GM19438 (cell line): Measurements from ENCODE around the gene MRPL18.
"Not testable (repeated sequence)": the region's sequence is repeated elsewhere in the genome, so short reads cannot be mapped to it uniquely, and the experiment has no call there.

Source experiments
- ATAC-seq: cut with Tn5 transposase; IDR thresholded peaks from one replicate; pipeline ENCODE4 v1.9.1; 2021; ENCODE audit warnings: low read depth; ENCODE audit not compliant: unreplicated experiment

The MRPL18 gene

DNA sequence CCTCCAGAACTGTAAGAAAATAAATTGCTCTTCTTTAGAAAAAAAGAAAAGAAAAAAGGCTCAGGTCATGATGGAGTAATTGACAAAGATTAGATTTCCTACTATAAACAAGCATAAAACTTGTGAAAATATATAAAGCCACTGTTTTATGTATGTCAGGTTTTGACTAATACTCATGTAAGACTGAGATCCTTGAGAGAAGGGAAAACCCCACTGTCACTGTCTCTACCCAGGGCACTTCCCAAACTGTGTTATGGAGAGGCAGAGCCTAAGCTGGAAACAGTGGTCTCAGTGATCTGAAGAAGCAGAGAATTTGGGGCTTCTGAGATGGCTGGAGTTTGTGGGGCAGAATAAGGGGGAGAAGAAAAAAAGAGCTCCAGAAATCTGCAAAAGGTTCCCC, 20.8 kb upstream of the MRPL18 start:
- no peak for ATAC-seq

- ATAC-seq, result no peak
These were observed 18.1 kb upstream of the MRPL18 start for GRCh38 chr6:159772196-159772595.

DNA sequence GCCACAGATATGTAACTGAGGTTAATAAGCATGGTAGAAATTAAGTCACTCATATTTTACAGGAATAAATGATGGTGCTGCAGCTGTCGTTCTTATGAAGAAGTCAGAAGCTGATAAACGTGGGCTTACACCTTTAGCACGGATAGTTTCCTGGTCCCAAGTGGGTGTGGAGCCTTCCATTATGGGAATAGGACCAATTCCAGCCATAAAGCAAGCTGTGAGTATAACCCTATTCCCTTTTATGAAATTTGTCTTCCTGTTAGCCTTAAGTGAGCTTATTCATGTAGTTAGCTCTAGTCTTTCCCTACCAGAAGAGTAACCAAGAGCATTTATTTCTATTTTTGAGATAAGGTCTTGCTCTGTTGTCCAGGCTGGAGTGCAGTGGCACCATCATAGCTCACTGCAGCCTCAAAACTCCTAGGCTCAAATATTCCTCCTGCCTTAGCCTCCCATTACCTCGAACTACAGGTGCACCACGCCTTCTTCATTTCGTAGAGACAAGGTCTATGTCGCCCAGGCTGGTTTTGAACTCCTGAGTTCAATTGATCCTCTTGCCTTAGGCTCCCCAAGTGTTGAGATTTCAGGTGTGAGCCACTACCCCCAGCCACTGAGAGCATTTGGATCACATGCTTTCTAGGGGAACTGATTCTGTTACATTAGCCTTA, 12.9 kb upstream of the MRPL18 start:
- no peak for ATAC-seq

DNA sequence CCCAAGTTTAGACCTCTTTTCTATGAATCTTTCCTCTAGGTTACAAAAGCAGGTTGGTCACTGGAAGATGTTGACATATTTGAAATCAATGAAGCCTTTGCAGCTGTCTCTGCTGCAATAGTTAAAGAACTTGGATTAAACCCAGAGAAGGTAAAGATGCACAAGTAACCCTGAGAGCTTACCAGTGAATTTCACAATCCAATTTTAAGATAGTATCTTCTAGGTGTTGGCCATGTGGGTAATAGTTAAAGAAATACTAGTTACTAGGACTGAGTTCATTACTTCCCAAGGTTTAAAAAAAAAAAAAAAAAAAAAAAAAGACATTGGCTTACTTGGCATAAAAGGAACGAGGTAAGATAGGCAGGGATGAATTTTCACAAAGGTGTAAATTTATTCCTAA, 12.1 kb upstream of the MRPL18 start:
- ATAC-seq, result no peak

DNA sequence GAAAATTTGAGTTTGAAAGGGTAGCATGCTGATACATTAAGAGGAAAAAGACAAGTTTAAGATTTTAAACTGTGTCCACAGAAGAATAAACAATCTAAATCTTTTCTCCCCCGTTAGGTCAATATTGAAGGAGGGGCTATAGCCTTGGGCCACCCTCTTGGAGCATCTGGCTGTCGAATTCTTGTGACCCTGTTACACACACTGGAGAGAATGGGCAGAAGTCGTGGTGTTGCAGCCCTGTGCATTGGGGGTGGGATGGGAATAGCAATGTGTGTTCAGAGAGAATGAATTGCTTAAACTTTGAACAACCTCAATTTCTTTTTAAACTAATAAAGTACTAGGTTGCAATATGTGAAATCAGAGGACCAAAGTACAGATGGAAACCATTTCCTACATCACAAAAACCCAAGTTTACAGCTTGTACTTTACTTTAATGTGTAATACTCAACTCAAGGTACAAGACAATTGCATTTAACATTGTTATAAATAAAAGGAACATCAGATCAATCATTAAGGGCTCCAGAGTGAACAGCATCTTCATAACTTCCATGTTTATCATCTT, 11.6 kb upstream of the MRPL18 start:
- ATAC-seq, result no peak

DNA sequence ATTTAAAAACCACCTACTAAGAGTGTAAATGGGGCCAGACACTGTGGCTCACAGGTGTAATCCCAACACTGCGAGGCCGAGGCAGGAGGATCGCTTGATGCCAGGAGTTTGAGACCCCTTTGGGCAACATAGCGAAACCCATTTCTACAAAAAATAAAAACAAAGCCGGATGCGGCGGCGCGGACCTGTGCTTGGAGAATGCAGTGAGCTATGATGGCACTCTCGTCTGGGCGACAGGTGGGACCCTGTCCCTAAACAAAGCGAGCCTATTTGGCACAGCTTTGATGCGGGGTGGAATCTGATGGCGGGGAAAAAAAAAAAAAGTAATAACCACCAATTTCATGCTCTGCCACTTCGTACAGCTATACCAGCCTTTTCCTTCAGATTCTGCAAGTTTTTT, 2.0 kb upstream of the MRPL18 start:
- ATAC-seq, result no peak

GRCh38 chr6:159788753-159789376, 1.4 kb upstream of the MRPL18 start:
- ATAC-seq, result no peak

DNA sequence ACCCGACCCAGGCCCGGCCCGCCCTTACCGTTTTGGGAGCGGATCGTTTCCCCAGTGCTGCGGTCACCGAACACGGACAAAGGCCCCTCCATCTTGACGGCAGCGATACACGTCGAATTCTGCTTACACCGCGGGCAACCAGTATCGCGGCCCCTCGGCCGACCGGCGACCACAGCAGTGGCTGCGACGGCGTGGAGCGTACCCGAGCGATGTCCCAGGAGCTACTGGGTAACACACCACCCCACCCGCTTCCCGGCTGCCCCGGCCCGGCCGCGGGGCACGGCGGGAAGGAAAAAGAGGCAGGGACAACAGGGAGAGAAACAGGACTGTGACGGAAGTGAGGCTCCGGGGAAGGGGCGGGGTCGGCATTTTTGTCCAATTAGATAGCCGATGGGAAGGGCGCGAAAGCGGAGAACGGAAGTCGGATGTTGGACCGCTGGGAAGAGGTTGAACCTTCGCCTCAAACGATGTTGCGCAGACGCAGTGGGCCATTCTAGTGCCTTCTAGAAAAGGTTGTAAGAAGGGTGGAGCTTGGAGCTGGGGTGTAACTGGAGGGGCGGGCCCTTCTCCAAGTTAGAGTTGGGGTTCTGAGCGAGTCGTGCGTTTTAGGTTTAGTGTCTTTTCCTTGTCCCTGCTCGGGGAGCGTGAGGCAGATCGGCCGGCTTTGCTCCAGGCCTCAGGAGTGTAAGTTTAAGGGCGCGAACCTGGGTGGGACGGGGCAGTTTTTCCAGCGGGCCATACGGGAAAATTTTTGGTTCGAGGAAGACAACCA, 704 bp upstream of the MRPL18 start, which contains the start of gene TCP1:
Gene TCP1 (minus strand): TSS at position 226 of the 772 bp plus-strand sequence. CDS start 134 bp downstream, at position 92.
- peak; percentile 73 for ATAC-seq

- ATAC-seq, result no peak
These were observed 810 bp downstream of the MRPL18 start for GRCh38 chr6:159790956-159791598.

DNA sequence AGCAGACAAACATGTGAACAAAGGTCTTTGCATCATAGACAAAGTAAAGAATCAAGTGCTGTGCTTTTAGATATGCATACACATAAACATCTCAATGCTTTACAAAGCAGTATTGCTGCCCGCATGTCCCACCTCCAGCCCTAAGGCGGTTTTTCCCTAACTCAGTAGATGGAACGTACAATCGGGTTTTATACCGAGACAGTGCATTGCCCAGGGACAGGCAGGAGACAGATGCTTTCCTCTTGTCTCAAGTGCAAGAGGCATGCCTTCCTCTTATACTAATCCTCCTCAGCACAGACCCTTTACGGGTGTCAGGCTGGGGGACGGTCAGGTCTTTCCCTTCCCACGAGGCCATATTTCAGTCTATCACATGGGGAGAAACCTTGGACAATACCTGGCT, 4.7 kb downstream of the MRPL18 start:
- ATAC-seq, result not testable (repeated sequence)

- no peak for ATAC-seq
These were observed 7.3 kb downstream of the MRPL18 start for GRCh38 chr6:159797554-159797953.

- ATAC-seq, result no peak
These were observed 10.0 kb downstream of the MRPL18 start, which contains the start of gene PNLDC1 for GRCh38 chr6:159800141-159800865. Gene PNLDC1, plus strand, starts transcription at chr6:159800276. Its CDS starts 32 bp downstream, at chr6:159800308.

GRCh38 chr6:159801935-159802334, 11.7 kb downstream of the MRPL18 start:
- no peak for ATAC-seq

GRCh38 chr6:159804504-159804903, 14.2 kb downstream of the MRPL18 start:
- ATAC-seq, result no peak

DNA sequence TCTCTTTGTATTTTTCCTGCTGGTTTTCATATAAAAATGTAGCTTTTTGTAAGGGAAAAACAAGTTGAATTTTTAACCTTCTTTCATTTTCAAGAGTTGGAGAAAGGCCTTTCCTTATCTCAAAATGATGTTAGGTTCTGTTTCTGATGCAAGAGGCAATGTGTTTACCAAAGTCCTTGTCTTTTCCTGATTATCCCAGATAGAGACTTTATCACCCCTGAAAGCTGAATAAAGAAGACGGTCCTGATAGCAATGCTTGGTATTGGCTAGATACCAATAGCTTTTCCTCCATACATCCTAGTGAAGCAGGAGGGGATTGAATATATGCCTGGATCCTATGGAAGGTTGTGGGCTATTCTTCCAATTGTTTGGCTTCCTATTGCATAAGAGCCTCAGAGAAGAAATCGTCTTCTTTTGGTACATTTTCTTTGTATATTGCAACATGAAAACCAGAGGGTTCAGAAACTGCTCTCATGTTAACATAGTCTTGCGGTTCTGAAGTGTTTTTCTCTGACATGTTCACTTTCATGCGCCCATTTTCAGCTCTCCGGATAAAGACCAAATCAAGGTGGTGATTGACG, 15.3 kb downstream of the MRPL18 start:
- no peak for ATAC-seq

DNA sequence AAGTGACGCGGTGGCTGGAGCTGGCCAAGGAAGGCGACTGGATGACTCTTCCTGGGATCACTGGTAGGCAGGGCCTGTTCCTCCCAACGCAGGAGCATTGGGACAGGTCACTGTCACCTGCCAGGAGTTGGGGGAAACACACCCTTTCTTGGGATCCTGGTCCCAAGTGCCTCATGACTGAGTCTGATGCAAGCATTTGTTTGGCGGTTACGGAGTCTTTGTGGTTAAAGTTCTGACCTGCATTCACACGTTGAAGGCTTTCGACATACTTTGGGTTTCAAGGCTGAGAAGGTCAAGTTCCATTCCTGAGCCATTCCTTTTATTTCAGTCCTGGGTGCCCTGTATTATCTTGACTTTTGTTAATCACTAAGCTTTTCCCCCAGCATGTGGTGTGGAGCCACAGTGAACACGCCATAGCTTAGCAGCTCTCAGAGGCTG, 15.8 kb downstream of the MRPL18 start:
- no peak for ATAC-seq

DNA sequence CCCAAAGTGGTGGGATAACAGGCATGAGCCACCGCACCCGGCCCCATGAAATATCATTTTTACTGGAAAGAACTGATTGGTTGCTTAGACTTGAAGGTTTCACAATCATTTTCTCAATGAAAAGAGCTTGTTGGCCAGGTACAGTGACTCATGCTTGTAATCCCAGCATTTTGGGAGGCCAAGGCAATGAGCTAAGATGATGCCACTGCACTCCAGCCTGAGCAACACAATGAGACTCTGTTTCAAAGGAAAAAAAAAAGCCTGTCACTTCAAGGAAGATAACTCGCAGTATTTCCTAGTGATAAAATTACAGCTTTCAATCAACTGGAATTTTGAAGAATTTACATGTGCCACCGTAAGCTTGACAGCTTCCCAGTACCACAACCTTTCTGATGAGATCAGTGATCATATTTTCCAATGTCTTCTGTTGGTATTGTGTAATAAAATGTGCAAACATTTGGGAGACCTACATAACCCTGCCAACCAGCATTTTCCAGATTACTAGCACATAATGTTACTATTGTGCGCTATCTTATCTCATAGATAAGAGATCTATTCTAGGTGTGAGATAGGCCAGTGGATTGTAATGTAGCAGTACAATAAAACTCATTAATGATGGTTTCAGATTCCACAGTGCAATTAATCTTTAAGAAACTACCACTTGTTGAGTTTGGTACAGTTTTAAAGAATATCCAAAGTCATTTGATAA, 17.0 kb downstream of the MRPL18 start:
- ATAC-seq, result no peak

DNA sequence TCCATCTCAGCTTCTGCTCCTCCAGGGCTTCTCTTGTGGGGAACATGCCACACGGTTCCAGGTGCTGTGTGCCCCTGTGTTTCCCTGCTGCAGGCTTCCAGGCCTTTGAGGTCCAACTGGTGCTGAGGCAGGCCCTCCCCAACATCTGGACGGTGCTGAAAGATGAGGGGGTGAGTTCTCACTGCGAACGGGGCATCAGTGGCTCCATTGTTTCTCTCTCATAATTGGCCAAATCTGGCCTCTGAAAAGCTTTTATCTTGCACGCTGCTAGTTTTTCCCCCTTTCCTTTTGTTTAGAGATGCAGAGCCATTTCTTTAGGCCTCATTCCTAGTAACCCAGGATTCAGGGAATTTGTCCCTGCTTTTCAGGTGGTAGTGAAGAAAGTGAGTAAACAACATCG, 18.4 kb downstream of the MRPL18 start:
- ATAC-seq, result no peak

DNA sequence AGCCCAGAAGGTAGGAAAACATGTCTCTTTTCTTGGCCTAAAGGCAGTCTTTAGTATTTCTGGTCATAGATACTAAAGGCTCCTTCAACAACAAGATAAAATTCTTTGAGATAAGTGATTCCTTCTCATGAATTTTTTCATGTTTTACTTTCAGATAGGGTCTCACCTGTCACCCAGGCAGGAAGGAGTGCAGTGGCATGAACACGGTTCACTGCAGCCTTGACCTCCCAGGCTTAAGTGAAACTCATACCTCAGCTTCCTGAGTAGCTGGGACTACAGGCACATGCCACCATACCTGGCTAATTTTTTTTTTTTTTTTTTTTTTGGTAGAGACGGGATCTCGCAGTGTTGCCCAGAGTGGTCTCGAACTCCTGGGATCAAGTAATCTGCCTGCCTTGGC, 18.9 kb downstream of the MRPL18 start:
- peak; percentile 72 for ATAC-seq
